Loucy (cell line): ENCODE results near the gene PEX5L.

Experiments used
- H2AFZ ChIP-seq: fragments of 200-600 bp; sonication (generic); 2 replicates; pipeline ENCODE4 v1.6.0; 2016; ENCODE audit warnings: antibody characterized with exemption, mild to moderate bottlenecking, low read length, moderate library complexity
- H3F3A ChIP-seq: fragments of 200-600 bp; 2 replicates; pipeline ENCODE4 v1.6.0; 2016; ENCODE audit warnings: antibody characterized with exemption, low read depth, mild to moderate bottlenecking
- H3K27me3 ChIP-seq: fragments of 200-600 bp; sonication (generic); 2 replicates; pipeline ENCODE4 v1.6.1; 2014; ENCODE audit warnings: low read length, mild to moderate bottlenecking; ENCODE audit not compliant: insufficient read depth, poor library complexity, severe bottlenecking
- H3K36me3 ChIP-seq: fragments of 200-600 bp; sonication (generic); 2 replicates; pipeline ENCODE4 v1.6.1; 2016; ENCODE audit warnings: low read length; ENCODE audit not compliant: insufficient read depth
- H3K4me1 ChIP-seq: fragments of 200-600 bp; sonication (generic); 2 replicates; pipeline ENCODE4 v1.5.1; 2014; ENCODE audit warnings: low read length, mild to moderate bottlenecking; ENCODE audit not compliant: insufficient read depth, poor library complexity, severe bottlenecking
- H3K4me2 ChIP-seq: fragments of 200-600 bp; sonication (generic); 2 replicates; pipeline ENCODE4 v1.6.0; 2014; ENCODE audit warnings: antibody characterized with exemption, low read length, low read depth, mild to moderate bottlenecking; ENCODE audit not compliant: poor library complexity, severe bottlenecking
- H3K4me3 ChIP-seq: fragments of 200-600 bp; sonication (generic); 2 replicates; pipeline ENCODE4 v1.5.1; 2014; ENCODE audit warnings: low read length, mild to moderate bottlenecking, mixed read lengths; ENCODE audit not compliant: poor library complexity, severe bottlenecking
- H3K79me2 ChIP-seq: fragments of 200-600 bp; sonication (generic); 2 replicates; pipeline ENCODE4 v1.6.1; 2014; ENCODE audit warnings: low read length; ENCODE audit not compliant: insufficient read depth
- H3K9ac ChIP-seq: fragments of 200-600 bp; sonication (generic); 2 replicates; pipeline ENCODE4 v1.6.0; 2014; ENCODE audit warnings: mild to moderate bottlenecking, low read depth, low read length, moderate library complexity; ENCODE audit not compliant: poor library complexity, severe bottlenecking
- H3K9me2 ChIP-seq: fragments of 200-600 bp; sonication (generic); replicated peaks from 2 replicates; pipeline ENCODE4 v1.6.1; 2016; ENCODE audit warnings: low read depth, low read length, mixed read lengths
- H3K9me3 ChIP-seq: fragments of 200-600 bp; sonication (generic); 2 replicates; pipeline ENCODE4 v1.6.1; 2014; ENCODE audit warnings: mild to moderate bottlenecking, antibody characterized with exemption, low read length, low read depth; ENCODE audit not compliant: insufficient read depth
- H4K20me1 ChIP-seq: fragments of 200-600 bp; sonication (generic); 2 replicates; pipeline ENCODE4 v1.6.0; 2014; ENCODE audit warnings: antibody characterized with exemption, low read length, mild to moderate bottlenecking; ENCODE audit not compliant: insufficient read depth, poor library complexity, severe bottlenecking
- CTCF ChIP-seq: fragments of 200-600 bp; sonication (generic); conservative IDR thresholded peaks from 2 replicates; pipeline ENCODE4 v1.5.1; 2014; ENCODE audit warnings: mild to moderate bottlenecking, antibody characterized with exemption, low read length
- EZH2phosphoT487 ChIP-seq: fragments of 200-600 bp; IDR thresholded peaks from 2 replicates; pipeline ENCODE4 v1.6.1; 2018; ENCODE audit warnings: antibody characterized with exemption, mild to moderate bottlenecking, moderate library complexity, borderline replicate concordance

The PEX5L gene

DNA sequence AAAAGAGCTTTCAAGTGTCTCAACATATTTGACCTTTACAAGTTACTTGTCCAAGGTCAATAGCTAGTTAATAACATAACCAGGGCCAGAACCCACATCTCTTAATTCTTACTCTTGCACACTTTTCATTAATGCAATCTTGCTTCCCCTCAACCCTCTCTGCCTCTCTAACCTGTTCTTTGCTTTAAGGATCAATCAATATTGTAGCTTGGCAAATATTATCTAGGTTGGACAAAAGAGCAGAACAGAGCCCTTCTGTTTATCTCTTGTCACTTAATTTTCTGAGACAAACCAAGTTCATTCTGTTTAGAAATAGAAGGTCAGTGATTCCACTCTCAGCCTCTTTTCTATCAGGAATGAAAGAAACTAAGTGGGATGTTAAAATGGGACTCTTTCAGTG lies 203.4 kb downstream of the PEX5L start:
- Histone ChIP-seq H3K4me2 (no peak overlapping the region), H3K79me2 (no peaks in the 10 kb centered on the region), H3K4me3 (no peak overlapping the region), H3K36me3 (no peaks in the 10 kb centered on the region), H3K27me3 (no peaks in the 10 kb centered on the region), H3K4me1 (no peaks in the 10 kb centered on the region), H3K9me2 (no peaks in the 10 kb centered on the region), H3K9me3 (no peaks in the 10 kb centered on the region), H3K9ac (no peak overlapping the region), H4K20me1 (no peaks in the 10 kb centered on the region), H2AFZ (no peak overlapping the region), H3F3A (no peaks in the 10 kb centered on the region)
- no peak for TF ChIP-seq CTCF

- Histone ChIP-seq H3K36me3 (no peaks in the 10 kb centered on the region), H3K27me3 (no peaks in the 10 kb centered on the region), H3K4me1 (no peaks in the 10 kb centered on the region), H3K9ac (no peak overlapping the region), H3F3A (no peaks in the 10 kb centered on the region), H3K79me2 (no peaks in the 10 kb centered on the region), H3K9me2 (no peaks in the 10 kb centered on the region), H3K4me3 (no peak overlapping the region), H2AFZ (no peak overlapping the region), H4K20me1 (no peaks in the 10 kb centered on the region), H3K4me2 (no peak overlapping the region), H3K9me3 (no peaks in the 10 kb centered on the region)
- TF ChIP-seq EZH2phosphoT487 (no peak), CTCF (no peak)
Measured at GRCh38 chr3:179832333-179832854, 204.3 kb downstream of the PEX5L start.

DNA sequence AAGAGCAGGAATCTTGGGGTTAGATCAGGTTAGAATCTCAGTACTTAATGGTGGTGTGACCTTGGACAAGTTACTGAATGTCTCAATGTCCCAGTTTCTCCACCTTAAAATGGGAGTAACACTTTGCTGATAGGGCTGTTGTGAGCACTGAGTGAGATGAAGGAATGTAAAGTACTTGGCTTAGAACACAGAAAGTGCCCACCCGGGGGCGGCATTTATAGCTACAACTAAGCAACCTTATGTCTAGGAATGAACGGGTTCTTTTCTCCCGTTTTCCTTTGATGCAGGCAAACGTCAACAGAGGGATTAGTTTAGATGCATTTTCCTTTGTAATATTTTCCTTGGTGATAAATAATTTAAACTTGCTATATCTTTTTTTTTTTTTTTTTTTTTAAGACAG lies 207.3 kb downstream of the PEX5L start:
- no peak overlapping the region for H3K4me2 ChIP-seq
- no peak overlapping the region for H2AFZ ChIP-seq
- TF ChIP-seq CTCF, result peak; percentile 29; the same call in 1 of the 2 replicates
- no peak for TF ChIP-seq EZH2phosphoT487
- peaks cover 8% of the 10 kb centered on the region for H3K4me1 ChIP-seq
- no peaks in the 10 kb centered on the region for H3K79me2 ChIP-seq
- H4K20me1 ChIP-seq, result no peaks in the 10 kb centered on the region
- no peak overlapping the region for H3K9ac ChIP-seq
- H3K4me3 ChIP-seq, result no peak overlapping the region
- no peaks in the 10 kb centered on the region for H3K36me3 ChIP-seq
- H3K27me3 ChIP-seq, result no peaks in the 10 kb centered on the region
- H3K9me3 ChIP-seq, result no peaks in the 10 kb centered on the region
- no peaks in the 10 kb centered on the region for H3K9me2 ChIP-seq
- H3F3A ChIP-seq, result no peaks in the 10 kb centered on the region
